Sigmoid colon (tissue), 7 donors: ENCODE data around the gene EVC. TPM values are rescaled to one million over a fixed set of nuclear protein-coding genes. Genes with fewer than 3 reads are reported as not detected.

Source experiments
- DNase-seq: peaks from one replicate; pipeline ENCODE4 v3.0.0-alpha.2; 2019
- H3K27ac ChIP-seq, 4 donors: fragments of 200-600 bp; sonication (generic); one replicate each; pipeline ENCODE4 v1.5.1; 2016 to 2019; ENCODE audit warnings: mild to moderate bottlenecking in 1 of 4
- H3K27me3 ChIP-seq, 3 donors: fragments of 200-600 bp; sonication (generic); one replicate each; pipeline ENCODE4 v1.5.1; 2019; ENCODE audit warnings: mild to moderate bottlenecking in 1 of 3
- H3K36me3 ChIP-seq, 4 donors: fragments of 200-600 bp; sonication (generic); one replicate each; pipeline ENCODE4 v1.5.1; 2016 to 2019
- H3K4me1 ChIP-seq, 4 donors: fragments of 200-600 bp; sonication (generic); one replicate each; pipeline ENCODE4 v1.5.1; 2017 to 2019
- H3K4me3 ChIP-seq, 4 donors: fragments of 200-600 bp; sonication (generic); one replicate each; pipeline ENCODE4 v1.5.1; 2017 to 2019; ENCODE audit warnings: mild to moderate bottlenecking in 2 of 4, moderate library complexity in 1 of 4
- H3K9me3 ChIP-seq, 4 donors: fragments of 200-600 bp in 3 of 4; sonication (generic) in 3 of 4; one replicate each; pipeline versions ENCODE4 v1.5.1 to v1.6.1; 2013 to 2019
- CTCF ChIP-seq, 4 experiments: fragments of 450-650 bp in 3 of 4; fragments of 200-600 bp in 1 of 4; IDR thresholded peaks; one replicate each; pipeline ENCODE4 v1.5.1; 2016 to 2019; ENCODE audit warnings: antibody characterized with exemption in 4 of 4, mild to moderate bottlenecking in 3 of 4, moderate library complexity in 2 of 4
- EP300 ChIP-seq, 4 donors: sonication (generic); formaldehyde crosslinking; IDR thresholded peaks; one replicate each; pipeline ENCODE4 v1.6.1; 2017; ENCODE audit warnings: antibody characterized with exemption in 4 of 4
- POLR2A ChIP-seq, 2 donors: fragments of 450-650 bp; IDR thresholded peaks; one replicate each; pipeline ENCODE4 v1.6.1; 2016; ENCODE audit warnings: antibody characterized with exemption in 2 of 2, mild to moderate bottlenecking in 2 of 2, moderate library complexity in 2 of 2
- POLR2AphosphoS5 ChIP-seq, 4 donors: sonication (generic); formaldehyde crosslinking; IDR thresholded peaks; one replicate each; pipeline ENCODE4 v1.6.1; 2017; ENCODE audit warnings: antibody characterized with exemption in 4 of 4
- WGBS, 2 donors: extraction: QIAGEN DNeasy Blood & Tissue Kit; methylation state at CpG; one replicate each; pipeline ENCODE4 v1.1.7; 2013; 5-methylcytosine and 5-hydroxymethylcytosine counted together
- intact Hi-C: fragments of 100-400 bp; cut with DNase I; formaldehyde crosslinking; loops from one replicate; pipeline ENCODE4 v1.15.1; 2023
- polyA plus RNA-seq, 3 donors: library from polyadenylated mRNA; stranded (reverse); fragments of 200-250 nt; gene quantifications; one replicate each; pipeline ENCODE4 v1.2.3, GENCODE V29; 2013
- total RNA-seq, 4 donors: library from RNA; depleted of rRNA; stranded (reverse); fragments of >200 nt; gene quantifications; one replicate each; pipeline ENCODE4 v1.1.0, GENCODE V29; 2016
- donor health status: healthy with polysubstance abuse.
- donor health status: Bipolar disorder and iron deficiency.
- donor health status: healthy.

EVC gene
- total and polyA plus RNA-seq, 7 donors = 0.46 to 35.2 (median 15.6) TPM

- no peaks in the 10 kb centered on the region for H3K27me3 ChIP-seq
- H3K4me1 ChIP-seq = no peaks in the 10 kb centered on the region
- H3K36me3 ChIP-seq = peaks cover 4 to 36% (median 14%) of the 10 kb centered on the region in 4 donors
- DNase-seq = no peak
- no peak overlapping the region for H3K4me3 ChIP-seq
- intact Hi-C loops = no loop called here
- no peaks in the 10 kb centered on the region for H3K9me3 ChIP-seq
- TF ChIP-seq POLR2AphosphoS5 (IDR thresholded peaks at IDR 0.05) (no peak), CTCF (IDR thresholded peaks at IDR 0.05) (no peak), EP300 (IDR thresholded peaks at IDR 0.05) (no peak), POLR2A (IDR thresholded peaks at IDR 0.05) (no peak)
- WGBS, 2 donors = 29 to 67% methylated on average over 1 of the region's 1 CpG
- H3K27ac ChIP-seq = no peak overlapping the region
These were observed 44.3 kb upstream of the EVC start for GRCh38 chr4:5666741-5667140.

GRCh38 chr4:5676763-5677162, 34.2 kb upstream of the EVC start:
- 83 to 87% methylated on average over 8 of the region's 8 CpGs for WGBS, 2 donors
- Histone ChIP-seq H3K4me1 (no peaks in the 10 kb centered on the region), H3K27ac (no peak overlapping the region), H3K36me3 (peaks cover 0 to 86% (median 14%) of the 10 kb centered on the region in 4 donors), H3K4me3 (no peak overlapping the region), H3K27me3 (no peaks in the 10 kb centered on the region), H3K9me3 (no peaks in the 10 kb centered on the region)
- intact Hi-C loops = no loop called here
- TF ChIP-seq POLR2AphosphoS5 (IDR thresholded peaks at IDR 0.05) (no peak), CTCF (IDR thresholded peaks at IDR 0.05) (no peak), EP300 (IDR thresholded peaks at IDR 0.05) (no peak), POLR2A (IDR thresholded peaks at IDR 0.05) (no peak)
- no peak for DNase-seq

GRCh38 chr4:5678977-5679376, 32.0 kb upstream of the EVC start:
- intact Hi-C loops = no loop called here
- H3K27ac ChIP-seq = no peak overlapping the region
- H3K27me3 ChIP-seq = no peaks in the 10 kb centered on the region
- no peaks in the 10 kb centered on the region for H3K4me1 ChIP-seq
- TF ChIP-seq POLR2A (IDR thresholded peaks at IDR 0.05) (no peak), EP300 (IDR thresholded peaks at IDR 0.05) (no peak), POLR2AphosphoS5 (IDR thresholded peaks at IDR 0.05) (no peak), CTCF (IDR thresholded peaks at IDR 0.05) (no peak)
- no peaks in the 10 kb centered on the region for H3K9me3 ChIP-seq
- no peak overlapping the region for H3K4me3 ChIP-seq
- DNase-seq = no peak
- peaks cover under 1 to 96% (median 14%) of the 10 kb centered on the region in 4 donors for H3K36me3 ChIP-seq
- 80 to 91% methylated on average over 10 of the region's 10 CpGs for WGBS, 2 donors

GRCh38 chr4:5683566-5683965, 27.4 kb upstream of the EVC start:
- H3K9me3 ChIP-seq = no peaks in the 10 kb centered on the region
- H3K36me3 ChIP-seq = peaks cover 17 to 98% (median 46%) of the 10 kb centered on the region in 4 donors
- WGBS, 2 donors = 49 to 56% methylated on average over 10 of the region's 10 CpGs
- intact Hi-C loops = no loop called here
- DNase-seq = peak; percentile 50
- H3K4me3 ChIP-seq = no peak overlapping the region
- H3K27ac ChIP-seq = no peak overlapping the region
- no peaks in the 10 kb centered on the region for H3K27me3 ChIP-seq
- TF ChIP-seq CTCF (IDR thresholded peaks at IDR 0.05) = no peak
- TF ChIP-seq EP300 (IDR thresholded peaks at IDR 0.05) = no peak
- TF ChIP-seq POLR2AphosphoS5 (IDR thresholded peaks at IDR 0.05) = no peak
- TF ChIP-seq POLR2A (IDR thresholded peaks at IDR 0.05) = no peak
- no peaks in the 10 kb centered on the region for H3K4me1 ChIP-seq

GRCh38 chr4:5685296-5685695, 25.7 kb upstream of the EVC start:
- H3K27me3 ChIP-seq = no peaks in the 10 kb centered on the region
- TF ChIP-seq POLR2AphosphoS5 (IDR thresholded peaks at IDR 0.05) (no peak), CTCF (IDR thresholded peaks at IDR 0.05) (no peak), EP300 (IDR thresholded peaks at IDR 0.05) (no peak), POLR2A (IDR thresholded peaks at IDR 0.05) (no peak)
- intact Hi-C loops = no loop called here
- H3K9me3 ChIP-seq = no peaks in the 10 kb centered on the region
- no peak overlapping the region for H3K27ac ChIP-seq
- peak; percentile 58 for DNase-seq
- H3K4me1 ChIP-seq = no peaks in the 10 kb centered on the region
- peaks cover 29 to 98% (median 51%) of the 10 kb centered on the region in 4 donors for H3K36me3 ChIP-seq
- WGBS, 2 donors = 86 to 95% methylated on average over 9 of the region's 9 CpGs
- H3K4me3 ChIP-seq = no peak overlapping the region
